A549 (cell line): Measurements from ENCODE around the gene TWF1. TPM values are rescaled to one million over a fixed set of nuclear protein-coding genes. Genes with fewer than 3 reads are reported as not detected.

Experiments used
- ATAC-seq, 2 experiments: fragments of 200-7000 bp in 1 of 2; fragments of >200 bp in 1 of 2; cut with Nextera tagmentation in 1 of 2; cut with Tn5 transposase in 1 of 2; 3 replicates each; pipeline versions ENCODE4 v1.8.0 to v1.9.1; 2018 to 2020; ENCODE audit warnings: mild to moderate bottlenecking in 1 of 2, moderate library complexity in 1 of 2
- CTCF ChIA-PET: fragments of 300-600 bp; sonication (Branson Sonifier 250); formaldehyde crosslinking; extraction: SDS; loops from one replicate; lab custom pipeline; 2021; ENCODE audit warnings: antibody characterized with exemption, inconsistent platforms; lab: Yijun Ruan, JAX
- POLR2A ChIA-PET: fragments of 350-600 bp; formaldehyde crosslinking; extraction: SDS; loops from one replicate; lab custom pipeline; 2021; ENCODE audit warnings: antibody characterized with exemption, inconsistent platforms; lab: Yijun Ruan, JAX
- DNase-seq, 2 experiments: peaks; one replicate each; pipeline versions ENCODE4 v3.0.0 to v3.0.0-alpha.2; 2011 to 2016; ENCODE audit warnings: low read depth in 1 of 2, low spot score in 1 of 2
- FAIRE-seq: peaks from 2 replicates; lab custom pipeline; 2011; peaks lifted over from hg19 to GRCh38; lab: Jason Lieb, UNC
- H3K27ac ChIP-seq, 2 experiments: fragments of >200 bp; sonication (Bioruptor Twin); formaldehyde crosslinking; 3 replicates each; pipeline ENCODE4 v1.5.1; 2016 to 2017
- H3K4me1 ChIP-seq: fragments of >200 bp; sonication (Bioruptor Twin); formaldehyde crosslinking; 3 replicates; pipeline ENCODE4 v1.6.1; 2016
- H3K4me2 ChIP-seq: fragments of >200 bp; sonication (Bioruptor Twin); formaldehyde crosslinking; 3 replicates; pipeline ENCODE4 v1.6.1; 2016
- H3K4me3 ChIP-seq: fragments of >200 bp; sonication (Bioruptor Twin); formaldehyde crosslinking; 3 replicates; pipeline ENCODE4 v1.5.1; 2016
- H3K9me3 ChIP-seq: fragments of >200 bp; sonication (Bioruptor Twin); formaldehyde crosslinking; 3 replicates; pipeline ENCODE4 v1.6.1; 2016
- CBX2 ChIP-seq: fragments of 200-600 bp; sonication (generic); IDR thresholded peaks from 2 replicates; pipeline ENCODE4 v1.6.1; 2016; ENCODE audit warnings: low read depth, mild to moderate bottlenecking, borderline replicate concordance
- CHD4 ChIP-seq: fragments of 200-600 bp; sonication (generic); IDR thresholded peaks from 2 replicates; pipeline ENCODE4 v1.6.1; 2016; ENCODE audit warnings: antibody characterized with exemption, mild to moderate bottlenecking, borderline replicate concordance
- CTCF ChIP-seq: fragments of >200 bp; sonication (Bioruptor Twin); formaldehyde crosslinking; IDR thresholded peaks from 3 replicates; pipeline ENCODE4 v1.5.1; 2016
- FOSL2 ChIP-seq, 2 experiments: fragments of 450-650 bp in 1 of 2; fragments of >200 bp in 1 of 2; sonication (Bioruptor Twin) in 1 of 2; formaldehyde crosslinking; IDR thresholded peaks; 2 replicates each; pipeline versions ENCODE4 v1.5.0 to v1.6.1; 2016 to 2020; ENCODE audit warnings: mild to moderate bottlenecking in 1 of 2, moderate library complexity in 1 of 2
- FOXS1 ChIP-seq: fragments of 250-450 bp; sonication (Bioruptor Pico); IDR thresholded peaks from 2 replicates; pipeline ENCODE4 v1.5.0; 2020; ENCODE audit warnings: mild to moderate bottlenecking, moderate library complexity
- HEYL ChIP-seq: fragments of 250-450 bp; sonication (Bioruptor Pico); IDR thresholded peaks from 2 replicates; pipeline ENCODE4 v1.8.0; 2021; ENCODE audit warnings: mild to moderate bottlenecking, moderate library complexity
- HMGXB4 ChIP-seq: fragments of 250-450 bp; sonication (Bioruptor Pico); IDR thresholded peaks from 2 replicates; pipeline ENCODE4 v1.5.0; 2021; ENCODE audit warnings: mild to moderate bottlenecking, moderate library complexity, borderline replicate concordance
- HOXB13 ChIP-seq: fragments of 250-450 bp; sonication (Bioruptor Pico); IDR thresholded peaks from 2 replicates; pipeline ENCODE4 v1.5.0; 2020; ENCODE audit warnings: low read depth, mild to moderate bottlenecking, moderate library complexity
- JUN ChIP-seq, 2 experiments: fragments of >200 bp; sonication (Bioruptor Twin); formaldehyde crosslinking; IDR thresholded peaks; 2 replicates in 1 of 2; 3 replicates in 1 of 2; pipeline ENCODE4 v1.6.1; 2016 to 2017
- KDM1A ChIP-seq: fragments of 200-600 bp; sonication (generic); IDR thresholded peaks from 2 replicates; pipeline ENCODE4 v1.6.1; 2016; ENCODE audit warnings: low read depth, mild to moderate bottlenecking
- MAZ ChIP-seq: fragments of 150-350 bp; IDR thresholded peaks from 2 replicates; pipeline ENCODE4 v1.6.1; 2014; ENCODE audit warnings: antibody characterized with exemption, low read depth, low read length, borderline replicate concordance
- PHF8 ChIP-seq: fragments of 200-600 bp; sonication (generic); IDR thresholded peaks from 2 replicates; pipeline ENCODE4 v1.6.1; 2016; ENCODE audit warnings: low read depth, mild to moderate bottlenecking, antibody characterized with exemption, moderate library complexity, borderline replicate concordance
- POLR2A ChIP-seq: IDR thresholded peaks from 2 replicates; pipeline ENCODE4 v1.6.1; 2012; ENCODE audit warnings: mild to moderate bottlenecking, low read length
- POLR2AphosphoS2 ChIP-seq: conservative IDR thresholded peaks from 2 replicates; pipeline ENCODE4 v1.6.1; 2012; ENCODE audit warnings: low read length, improper control_type of control experiment, inconsistent platforms
- RAD21 ChIP-seq, 2 experiments: fragments of >200 bp in 1 of 2; sonication (Bioruptor Twin) in 1 of 2; formaldehyde crosslinking in 1 of 2; IDR thresholded peaks in 1 of 2; conservative IDR thresholded peaks in 1 of 2; 2 replicates in 1 of 2; 3 replicates in 1 of 2; pipeline ENCODE4 v1.6.1; 2012 to 2018; ENCODE audit warnings: inconsistent platforms in 1 of 2
- RARB ChIP-seq: fragments of 250-450 bp; sonication (Bioruptor Pico); IDR thresholded peaks from 2 replicates; pipeline ENCODE4 v1.8.0; 2021; ENCODE audit warnings: mild to moderate bottlenecking, moderate library complexity
- RNF2 ChIP-seq: fragments of 200-600 bp; sonication (generic); IDR thresholded peaks from 2 replicates; pipeline ENCODE4 v1.6.1; 2016; ENCODE audit warnings: low read depth, mild to moderate bottlenecking, antibody characterized with exemption, moderate library complexity, borderline replicate concordance
- SMC3 ChIP-seq: fragments of >200 bp; sonication (Bioruptor Twin); formaldehyde crosslinking; IDR thresholded peaks from 3 replicates; pipeline ENCODE4 v1.6.1; 2018; ENCODE audit warnings: inconsistent platforms
- TP53 ChIP-seq: fragments of 250-450 bp; sonication (Bioruptor Pico); IDR thresholded peaks from 2 replicates; pipeline ENCODE4 v1.5.0; 2021; ENCODE audit warnings: mild to moderate bottlenecking, moderate library complexity
- ZC3H11A ChIP-seq: fragments of 450-650 bp; IDR thresholded peaks from 2 replicates; pipeline ENCODE4 v1.6.1; 2014; ENCODE audit warnings: antibody characterized with exemption, mild to moderate bottlenecking
- ZNF302 ChIP-seq: fragments of 250-450 bp; sonication (Bioruptor Pico); IDR thresholded peaks from 2 replicates; pipeline ENCODE4 v1.9.0; 2021; ENCODE audit warnings: inconsistent platforms, mild to moderate bottlenecking, moderate library complexity
- WGBS: methylation state at CpG from one replicate; pipeline ENCODE4 v1.1.6; 2017; ENCODE audit errors: missing lambda C conversion rate; 5-methylcytosine and 5-hydroxymethylcytosine counted together
- polyA plus RNA-seq, 4 experiments: library from polyadenylated mRNA; depleted of rRNA in 3 of 4; stranded (reverse); fragments of >200 nt; fragmentation: RNase III in 1 of 4; extraction: RNeasy Plus Mini Kit Qiagen cat#74134 plus additional on column Dnase treatment in 1 of 4; gene quantifications; 2 replicates in 3 of 4; 3 replicates in 1 of 4; pipeline ENCODE4 v1.2.3, GENCODE V29; 2011 to 2017
- TF ChIP-seq, protein P1 (sequence below): IDR thresholded peaks from 2 replicates; pipeline ENCODE4 v1.6.1; 2012; ENCODE audit warnings: low read depth, borderline replicate concordance

Gene TWF1
- polyA plus RNA-seq, 2 of the 4 experiments (the other 2 are of a cell fraction): 83.1 to 173 TPM

- WGBS: 43% methylated on average over 3 of the region's 3 CpGs
- TF ChIP-seq SMC3 (peak; percentile 67), FOSL2 (IDR thresholded peaks at IDR 0.05) (no peak), FOSL2 (CRISPR knock-in tag; IDR thresholded peaks at IDR 0.05) (no peak), HMGXB4 (CRISPR knock-in tag) (no peak), CTCF (peak; percentile 56), RAD21 (conservative IDR thresholded peaks at IDR 0.05 in 1 of 2, IDR thresholded peaks at IDR 0.05 in 1 of 2) (peak; percentile 59 to 70; a peak in 4 of 5 replicates)
- Histone ChIP-seq H3K27ac (no peak overlapping the region), H3K9me3 (no peaks in the 10 kb centered on the region), H3K4me2 (no peak overlapping the region), H3K4me3 (no peak overlapping the region), H3K4me1 (no peaks in the 10 kb centered on the region)
- no peak for FAIRE-seq
- POLR2A ChIA-PET: interaction anchor here (1.0 kb wide), 1 partner anchor 29 kb away, joined by 4 read pairs; the partner anchor contains the start of gene TWF1
- ATAC-seq: peak; percentile 89 to 96
- CTCF ChIA-PET: interaction anchor here (0.6 to 5.1 kb wide), 16 partner anchors 8 to 1172 kb away, joined by 3 to 60 read pairs (median 4); partner anchors contain the start of genes IRAK4, PUS7L and TWF1
- peak; percentile 30 to 56 for DNase-seq
Measured at GRCh38 chr12:43776498-43776897, 29.6 kb downstream of the TWF1 start.

DNA sequence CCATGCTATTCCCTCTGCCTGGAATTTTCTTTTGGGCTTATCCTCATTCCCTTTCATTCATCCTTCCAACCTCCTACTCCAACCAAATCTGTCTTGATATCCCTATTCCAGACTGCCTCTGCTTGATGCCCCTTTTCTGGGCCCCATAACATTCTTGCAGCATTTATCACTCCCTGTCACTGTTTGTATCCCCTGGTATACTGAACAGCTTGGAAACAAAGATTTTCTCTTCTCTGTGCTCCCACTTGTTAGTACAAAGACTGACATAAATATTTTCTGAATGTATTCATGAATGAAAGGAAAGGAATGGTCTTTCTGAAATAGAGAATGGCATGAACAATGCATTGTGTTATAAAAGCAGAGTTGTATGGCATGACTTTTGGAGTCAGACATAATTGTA is 39.8 kb downstream of the TWF1 start:
- POLR2A ChIA-PET: no interaction called here
- ATAC-seq (no peak), FAIRE-seq (no peak), DNase-seq (no peak)
- TF ChIP-seq ZC3H11A (no peak), HOXB13 (CRISPR knock-in tag) (no peak), HEYL (CRISPR knock-in tag) (no peak), RARB (no peak), MAZ (no peak), CTCF (no peak), POLR2A (no peak), JUN (IDR thresholded peaks at IDR 0.05) (no peak), RAD21 (conservative IDR thresholded peaks at IDR 0.05 in 1 of 2, IDR thresholded peaks at IDR 0.05 in 1 of 2) (no peak), POLR2AphosphoS2 (no peak), CBX2 (no peak), RNF2 (no peak), CHD4 (no peak), FOXS1 (CRISPR knock-in tag) (no peak)
- H3K4me2 ChIP-seq: no peak overlapping the region
- no peaks in the 10 kb centered on the region for H3K9me3 ChIP-seq
- H3K4me1 ChIP-seq: no peaks in the 10 kb centered on the region
- no peak overlapping the region for H3K27ac ChIP-seq
- CTCF ChIA-PET: no interaction called here
- H3K4me3 ChIP-seq: no peak overlapping the region

DNA sequence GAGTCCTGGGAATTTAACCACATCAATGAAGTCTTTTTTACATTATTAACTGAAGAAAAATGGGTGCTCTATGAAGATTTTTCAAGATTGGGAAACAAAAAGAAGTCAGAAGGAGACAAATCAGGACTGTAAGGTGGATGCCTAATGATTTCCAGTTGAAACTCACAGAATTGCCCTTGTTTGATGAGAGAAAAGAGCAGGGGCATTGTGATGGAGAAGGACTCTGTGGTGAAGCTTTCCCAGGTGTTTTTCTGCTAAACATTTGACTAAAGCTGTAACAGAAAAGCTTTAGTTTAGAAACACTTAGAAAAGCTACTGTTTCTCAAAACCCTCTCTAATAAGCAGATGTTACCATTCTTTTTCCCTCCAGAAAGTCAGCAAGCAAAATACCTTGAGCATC is 41.6 kb downstream of the TWF1 start:
- FAIRE-seq (no peak), DNase-seq (no peak), ATAC-seq (no peak)
- Histone ChIP-seq H3K4me1 (peaks cover 8% of the 10 kb centered on the region; the same call in 1 of the 3 replicates), H3K27ac (no peak overlapping the region), H3K4me2 (no peak overlapping the region), H3K9me3 (no peaks in the 10 kb centered on the region), H3K4me3 (no peak overlapping the region)
- TF ChIP-seq KDM1A: no peak
- no peak for TF ChIP-seq ZNF302 (CRISPR knock-in tag)
- TF ChIP-seq ZC3H11A: no peak
- no peak for TF ChIP-seq PHF8
- TF ChIP-seq, protein P1, sequence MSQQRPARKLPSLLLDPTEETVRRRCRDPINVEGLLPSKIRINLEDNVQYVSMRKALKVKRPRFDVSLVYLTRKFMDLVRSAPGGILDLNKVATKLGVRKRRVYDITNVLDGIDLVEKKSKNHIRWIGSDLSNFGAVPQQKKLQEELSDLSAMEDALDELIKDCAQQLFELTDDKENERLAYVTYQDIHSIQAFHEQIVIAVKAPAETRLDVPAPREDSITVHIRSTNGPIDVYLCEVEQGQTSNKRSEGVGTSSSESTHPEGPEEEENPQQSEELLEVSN: no peak
- TF ChIP-seq HEYL (CRISPR knock-in tag): no peak
- TF ChIP-seq CTCF: no peak
- no peak for TF ChIP-seq TP53 (CRISPR knock-in tag)
- ChIA-PET CTCF (interaction anchor here (3.0 kb wide), 1 partner anchor 118 kb away, joined by 18 read pairs; no protein-coding TSS in a partner anchor), POLR2A (no interaction called here)
